Measurements from ENCODE around the gene NEK10.

DNA sequence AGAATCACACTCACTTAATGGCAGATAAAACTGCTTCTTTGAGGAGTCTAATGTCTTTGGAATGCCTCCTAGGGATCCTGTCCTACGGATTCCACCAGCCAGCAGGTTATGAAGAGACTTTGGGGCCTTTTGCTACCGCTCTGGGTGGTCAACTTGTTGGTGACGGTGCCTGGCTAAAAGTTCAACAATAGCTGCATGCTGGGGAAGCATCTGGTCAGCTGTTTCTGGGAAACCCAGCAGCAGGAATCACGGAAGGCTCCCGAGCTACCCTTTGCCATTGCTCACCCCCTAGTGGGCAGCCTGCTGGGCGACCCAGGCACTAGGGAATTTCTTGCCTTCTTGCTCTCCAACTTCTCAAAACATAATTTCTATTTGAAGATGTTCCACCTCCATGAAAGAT, 263.3 kb downstream of the NEK10 start:
- TF ChIP-seq CTCF (IDR thresholded peaks at IDR 0.05; ENCODE audit: extremely low read depth in 1 of 2, insufficient read depth in 1 of 2, low read depth in 1 of 2, low read length in 2 of 2) (peak; percentile 7 to 26), POLR2A (IDR thresholded peaks at IDR 0.05; ENCODE audit: low read depth, low read length) (no peak), EZH2 (IDR thresholded peaks at IDR 0.05; ENCODE audit: borderline replicate concordance, low read depth, low read length, severe bottlenecking) (no peak), POLR2AphosphoS5 (IDR thresholded peaks at IDR 0.05; ENCODE audit: insufficient read depth, low read depth, low read length) (no peak), FOS (IDR thresholded peaks at IDR 0.05; ENCODE audit: borderline replicate concordance, insufficient read depth, low read length) (no peak), JUN (IDR thresholded peaks at IDR 0.05; ENCODE audit: borderline replicate concordance, insufficient read depth, insufficient read length, low read depth) (no peak)
